ENCODE measurements around the gene GKN1. TPM values are rescaled to one million over a fixed set of nuclear protein-coding genes. Genes with fewer than 3 reads are reported as not detected.

The GKN1 gene, protein sequence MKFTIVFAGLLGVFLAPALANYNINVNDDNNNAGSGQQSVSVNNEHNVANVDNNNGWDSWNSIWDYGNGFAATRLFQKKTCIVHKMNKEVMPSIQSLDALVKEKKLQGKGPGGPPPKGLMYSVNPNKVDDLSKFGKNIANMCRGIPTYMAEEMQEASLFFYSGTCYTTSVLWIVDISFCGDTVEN
- total RNA-seq (not detected), polyA plus RNA-seq (ENCODE audit: insufficient read depth, low read depth, low replicate concordance) (not detected)
- long read RNA-seq, donor 1 = 0 reads
- long read RNA-seq, donor 2 = 0 reads

DNA sequence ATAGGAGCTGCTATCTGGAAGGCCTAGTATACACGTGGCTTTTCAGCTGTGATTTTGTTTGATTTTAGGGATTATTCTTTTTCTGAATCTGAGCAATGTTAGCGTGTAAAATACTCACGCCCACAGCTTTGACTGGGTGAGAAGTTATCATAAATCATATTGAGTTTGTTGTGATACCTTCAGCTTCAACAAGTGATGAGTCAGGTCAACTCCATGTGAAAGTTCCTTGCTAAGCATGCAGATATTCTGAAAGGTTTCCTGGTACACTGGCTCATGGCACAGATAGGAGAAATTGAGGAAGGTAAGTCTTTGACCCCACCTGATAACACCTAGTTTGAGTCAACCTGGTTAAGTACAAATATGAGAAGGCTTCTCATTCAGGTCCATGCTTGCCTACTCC is at the start of gene GKN1:
Gene GKN1 (plus strand): TSS at position 386 of the 400 bp plus-strand sequence. CDS start 42 bp downstream, outside the sequence.
- no peak for DNase-seq
- no peak within 1 kb of the TSS for H3K4me3 ChIP-seq
- no peaks in the 10 kb centered on the region for H3K27me3 ChIP-seq
- no peak within 1 kb of the TSS for H3K27ac ChIP-seq
- WGBS, 2 donors = 54 to 60% methylated on average over 3 of the region's 3 CpGs
- TF ChIP-seq POLR2A (IDR thresholded peaks at IDR 0.05) = no peak
- TF ChIP-seq, protein P1, sequence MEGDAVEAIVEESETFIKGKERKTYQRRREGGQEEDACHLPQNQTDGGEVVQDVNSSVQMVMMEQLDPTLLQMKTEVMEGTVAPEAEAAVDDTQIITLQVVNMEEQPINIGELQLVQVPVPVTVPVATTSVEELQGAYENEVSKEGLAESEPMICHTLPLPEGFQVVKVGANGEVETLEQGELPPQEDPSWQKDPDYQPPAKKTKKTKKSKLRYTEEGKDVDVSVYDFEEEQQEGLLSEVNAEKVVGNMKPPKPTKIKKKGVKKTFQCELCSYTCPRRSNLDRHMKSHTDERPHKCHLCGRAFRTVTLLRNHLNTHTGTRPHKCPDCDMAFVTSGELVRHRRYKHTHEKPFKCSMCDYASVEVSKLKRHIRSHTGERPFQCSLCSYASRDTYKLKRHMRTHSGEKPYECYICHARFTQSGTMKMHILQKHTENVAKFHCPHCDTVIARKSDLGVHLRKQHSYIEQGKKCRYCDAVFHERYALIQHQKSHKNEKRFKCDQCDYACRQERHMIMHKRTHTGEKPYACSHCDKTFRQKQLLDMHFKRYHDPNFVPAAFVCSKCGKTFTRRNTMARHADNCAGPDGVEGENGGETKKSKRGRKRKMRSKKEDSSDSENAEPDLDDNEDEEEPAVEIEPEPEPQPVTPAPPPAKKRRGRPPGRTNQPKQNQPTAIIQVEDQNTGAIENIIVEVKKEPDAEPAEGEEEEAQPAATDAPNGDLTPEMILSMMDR (IDR thresholded peaks at IDR 0.05) = no peak
- H3K4me1 ChIP-seq = no peaks in the 10 kb centered on the region
- no peaks in the 10 kb centered on the region for H3K36me3 ChIP-seq (ENCODE audit: low read depth, missing control alignments)
- no peaks in the 10 kb centered on the region for H3K9me3 ChIP-seq
- intact Hi-C loops (cut with DNase I; ENCODE audit: low total_unique reads) = no loop called here

DNA sequence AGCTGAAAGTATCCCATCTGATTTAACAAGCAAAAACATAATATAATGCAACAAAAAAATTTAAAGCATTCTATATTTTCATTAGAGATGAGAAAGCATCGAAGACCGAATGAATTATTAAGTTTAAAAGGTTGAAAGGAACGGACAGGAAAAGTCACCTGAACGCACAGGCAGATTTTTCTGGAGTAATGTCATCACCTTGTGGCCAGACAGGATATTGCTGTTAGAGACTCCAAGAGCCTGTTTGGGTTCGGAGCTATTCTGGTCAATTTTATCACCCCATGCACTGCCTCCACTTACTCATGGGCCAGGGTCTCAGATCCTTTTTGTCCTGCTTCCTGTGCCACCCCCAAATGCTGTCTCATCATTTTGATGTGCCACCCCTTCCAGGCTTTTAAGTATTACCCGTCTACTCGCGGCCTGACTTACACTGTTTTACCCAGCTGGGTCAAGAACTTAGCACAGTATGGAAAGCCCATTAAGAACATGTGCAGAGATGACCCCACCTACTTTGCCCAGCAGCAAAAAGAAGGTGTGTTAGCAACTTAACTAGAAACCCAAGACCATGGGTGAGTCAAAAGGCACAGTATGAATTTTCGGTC is 49.0 kb upstream of the GKN1 start:
- Histone ChIP-seq H3K27me3 (no peaks in the 10 kb centered on the region), H3K27ac (no peak overlapping the region), H3K36me3 (ENCODE audit: low read depth, missing control alignments) (no peaks in the 10 kb centered on the region), H3K9me3 (no peaks in the 10 kb centered on the region), H3K4me1 (no peaks in the 10 kb centered on the region), H3K4me3 (no peak overlapping the region)
- 57 to 62% methylated on average over 9 of the region's 9 CpGs for WGBS, 2 donors
- DNase-seq = peak; percentile 51
- TF ChIP-seq, protein P1 (IDR thresholded peaks at IDR 0.05) = peak; percentile 66 to 90 (median 82)
- TF ChIP-seq POLR2A (IDR thresholded peaks at IDR 0.05) = no peak
- intact Hi-C loops (cut with DNase I; ENCODE audit: low total_unique reads) = no loop called here

DNA sequence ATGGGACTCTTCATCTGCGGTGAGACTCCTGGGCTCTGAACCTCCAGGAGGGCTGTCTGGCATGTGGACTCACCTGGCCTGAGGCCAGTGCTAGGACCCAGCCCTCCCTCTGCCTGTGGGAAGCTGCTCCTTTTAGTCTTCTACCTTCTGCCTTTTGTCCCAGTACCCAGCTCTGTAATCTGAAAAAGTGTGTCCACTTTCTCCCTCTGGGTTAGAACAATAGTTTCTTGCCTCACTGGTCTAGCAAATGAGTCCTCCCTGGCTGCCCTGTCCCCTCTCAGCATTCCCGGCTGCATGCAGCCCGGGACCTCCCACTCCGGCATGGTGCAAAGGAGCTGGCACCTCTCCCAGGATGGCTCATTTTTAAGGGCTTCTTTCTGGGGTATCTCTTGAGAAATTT is 47.6 kb upstream of the GKN1 start:
- TF ChIP-seq, protein P1 (IDR thresholded peaks at IDR 0.05) = no peak
- no peak for TF ChIP-seq POLR2A (IDR thresholded peaks at IDR 0.05)
- WGBS, 2 donors = 71% methylated on average over 4 of the region's 4 CpGs
- no peak overlapping the region for H3K4me3 ChIP-seq
- H3K9me3 ChIP-seq = no peaks in the 10 kb centered on the region
- no peak overlapping the region for H3K27ac ChIP-seq
- H3K27me3 ChIP-seq = no peaks in the 10 kb centered on the region
- intact Hi-C loops (cut with DNase I; ENCODE audit: low total_unique reads) = no loop called here
- H3K4me1 ChIP-seq = no peaks in the 10 kb centered on the region
- DNase-seq = no peak
- H3K36me3 ChIP-seq (ENCODE audit: low read depth, missing control alignments) = no peaks in the 10 kb centered on the region

DNA sequence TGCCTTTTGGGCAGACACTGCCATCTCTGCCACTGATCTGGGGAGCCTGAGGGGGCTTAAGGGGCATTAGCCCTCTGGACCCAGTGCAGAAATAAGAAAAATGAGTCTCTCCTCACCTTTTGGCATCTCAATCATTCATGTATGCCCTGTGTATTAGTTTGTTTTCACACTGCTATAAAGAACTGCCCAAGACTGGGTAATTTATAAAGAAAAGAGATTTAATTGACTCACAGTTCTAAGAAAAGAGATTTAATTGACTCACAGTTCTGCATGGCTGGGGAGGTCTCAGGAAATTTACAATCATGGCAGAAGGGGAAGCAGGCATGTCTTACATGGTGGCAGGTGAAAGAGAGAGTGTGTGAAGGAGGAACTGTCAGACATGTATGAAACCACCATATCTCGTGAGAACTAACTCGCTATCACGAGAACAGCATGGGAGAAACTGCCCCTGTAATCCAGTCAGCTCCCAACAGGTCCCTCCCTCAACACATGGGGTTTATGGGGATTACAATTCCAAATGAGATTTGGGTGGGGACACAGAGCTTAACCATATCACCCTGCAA is 43.2 kb upstream of the GKN1 start:
- Histone ChIP-seq H3K27me3 (no peaks in the 10 kb centered on the region), H3K36me3 (ENCODE audit: low read depth, missing control alignments) (no peaks in the 10 kb centered on the region), H3K4me1 (no peaks in the 10 kb centered on the region), H3K27ac (no peak overlapping the region), H3K4me3 (no peak overlapping the region), H3K9me3 (no peaks in the 10 kb centered on the region)
- no peak for TF ChIP-seq POLR2A (IDR thresholded peaks at IDR 0.05)
- TF ChIP-seq, protein P1 (IDR thresholded peaks at IDR 0.05) = no peak
- intact Hi-C loops (cut with DNase I; ENCODE audit: low total_unique reads) = no loop called here
- WGBS, 2 donors = 89 to 96% methylated on average over 3 of the region's 3 CpGs
- DNase-seq = no peak
